GM21515 (cell line): ENCODE data around the gene ACOXL.

ENCODE experiments used
- ATAC-seq: cut with Tn5 transposase; IDR thresholded peaks from one replicate; pipeline ENCODE4 v1.9.1; 2021; ENCODE audit not compliant: unreplicated experiment

Gene ACOXL

DNA sequence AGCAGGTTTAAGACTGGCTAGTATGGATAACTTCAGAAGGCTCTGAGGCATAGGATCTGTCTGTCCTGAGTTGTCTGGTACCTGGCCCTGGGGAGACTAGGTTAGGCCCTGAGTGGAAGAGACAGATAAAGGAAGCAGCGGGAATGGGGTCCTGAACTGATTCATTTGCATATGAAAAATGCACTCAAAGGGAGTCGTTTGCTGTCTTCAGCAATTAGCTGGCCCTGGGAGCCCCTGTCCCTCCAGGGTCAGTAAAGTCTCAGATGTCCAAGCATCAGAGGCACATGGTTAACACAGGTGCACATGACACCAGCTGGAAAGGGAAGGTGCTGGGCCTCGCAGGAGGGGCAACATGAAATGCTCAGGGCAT is 172.4 kb downstream of the ACOXL start:
- no peak for ATAC-seq

DNA sequence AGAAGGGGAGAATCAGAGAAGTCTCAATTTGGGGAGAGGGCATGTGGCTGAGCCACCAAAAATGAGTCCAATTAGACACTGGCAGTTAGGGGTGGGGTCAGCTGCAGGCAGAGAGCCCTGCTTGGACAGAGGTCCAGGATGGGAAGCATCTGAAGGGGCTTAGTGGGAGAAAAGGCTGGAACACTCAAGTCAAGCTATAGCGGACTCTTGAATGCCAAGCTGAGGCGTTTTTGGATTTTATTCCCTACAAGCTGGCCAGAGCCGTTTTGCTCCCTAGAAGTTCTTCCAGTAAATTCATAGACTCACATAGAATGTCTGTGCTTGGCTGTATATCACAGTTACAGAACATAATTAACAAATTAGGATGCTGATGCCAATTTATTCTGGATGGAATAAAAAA is 172.8 kb downstream of the ACOXL start:
- ATAC-seq = no peak

DNA sequence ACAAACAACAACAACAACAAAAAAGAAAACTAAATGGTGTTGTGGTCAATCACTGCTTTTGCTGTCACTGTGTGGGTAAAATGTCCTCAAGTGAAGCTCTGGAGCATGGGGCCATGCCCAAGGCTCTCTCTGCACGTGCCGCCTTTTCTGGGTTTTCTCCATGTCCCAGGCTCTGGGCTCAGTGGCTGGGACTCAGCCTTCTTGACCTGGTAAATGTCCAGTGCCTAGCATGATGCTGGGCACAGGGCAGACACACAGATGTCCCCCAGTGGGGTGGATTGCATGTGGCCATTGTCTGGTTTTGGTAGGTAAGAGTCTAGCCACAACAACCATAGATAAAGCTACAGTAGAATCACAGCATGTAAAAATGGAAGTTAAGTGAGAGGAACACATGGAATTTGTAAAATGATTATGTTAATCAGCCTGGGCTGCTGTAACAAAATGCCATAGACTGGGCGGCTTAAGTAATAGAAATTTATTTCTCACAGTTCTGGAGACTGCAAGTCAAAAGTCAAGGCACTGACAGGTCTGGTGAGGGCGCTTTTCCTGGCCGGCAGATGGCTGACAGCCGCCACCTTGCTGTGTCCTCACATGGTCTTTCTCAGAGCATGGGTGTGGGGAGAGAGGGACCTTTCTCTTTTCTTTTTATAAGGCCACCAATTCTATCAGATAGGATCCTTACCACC is 174.4 kb downstream of the ACOXL start:
- ATAC-seq = no peak

DNA sequence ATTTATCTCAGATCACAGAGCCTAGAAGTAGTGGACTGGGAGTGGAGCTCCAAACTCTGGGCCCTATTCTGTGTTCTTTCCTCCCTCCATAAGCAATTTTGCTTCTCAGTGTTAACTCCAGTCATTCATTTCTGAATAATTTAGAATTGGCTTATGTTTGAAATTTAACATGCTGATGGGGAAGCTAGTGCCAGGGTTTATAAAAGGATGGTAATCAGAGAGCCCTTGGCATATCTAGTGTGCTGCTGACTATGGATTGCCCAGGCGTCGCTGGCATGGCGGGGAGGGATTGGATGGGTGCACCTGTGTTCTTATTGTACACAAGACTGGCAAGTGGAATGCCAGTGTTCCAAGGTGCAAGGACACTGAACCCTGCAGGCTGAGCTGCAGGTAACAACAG is 177.1 kb downstream of the ACOXL start:
- ATAC-seq = no peak

DNA sequence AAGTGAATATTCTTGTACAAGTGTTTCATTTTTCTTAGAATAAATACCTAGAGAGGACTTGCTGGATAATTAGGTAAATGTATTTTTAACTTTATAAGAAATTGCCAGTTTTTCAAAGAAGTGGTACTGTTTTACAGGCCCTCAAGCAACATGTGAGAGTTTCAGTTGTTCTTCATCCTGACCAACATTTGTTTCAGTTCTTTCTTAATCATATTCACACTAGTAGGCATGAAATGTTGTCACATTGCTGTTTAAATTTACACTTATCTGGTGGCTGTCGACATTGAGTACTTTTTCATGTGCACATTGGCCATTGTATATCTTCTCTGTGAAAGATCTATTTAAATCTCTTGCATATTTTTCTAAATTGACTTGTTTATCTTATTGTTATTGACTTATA is 178.1 kb downstream of the ACOXL start:
- no peak for ATAC-seq

DNA sequence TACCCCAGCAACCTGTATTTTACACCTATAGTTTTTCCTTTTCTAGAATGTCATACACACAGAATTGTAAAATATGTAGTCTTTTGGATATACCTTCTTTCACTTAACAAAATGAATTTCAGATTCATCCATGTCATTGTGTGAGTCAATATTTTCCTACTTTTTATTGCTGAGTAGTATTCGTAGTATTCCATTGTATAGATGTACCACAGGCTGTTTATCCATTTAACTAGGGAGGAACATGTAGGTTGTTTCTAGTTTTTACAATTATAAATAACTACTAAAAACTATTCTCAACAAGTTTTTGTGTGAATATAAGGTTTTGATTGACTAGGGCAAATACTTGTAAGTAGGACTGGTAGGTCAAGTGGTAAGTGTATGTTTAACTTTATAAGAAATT is 187.4 kb downstream of the ACOXL start:
- no peak for ATAC-seq

- ATAC-seq = no peak
Measured at GRCh38 chr2:110925479-110925878, 193.1 kb downstream of the ACOXL start.

DNA sequence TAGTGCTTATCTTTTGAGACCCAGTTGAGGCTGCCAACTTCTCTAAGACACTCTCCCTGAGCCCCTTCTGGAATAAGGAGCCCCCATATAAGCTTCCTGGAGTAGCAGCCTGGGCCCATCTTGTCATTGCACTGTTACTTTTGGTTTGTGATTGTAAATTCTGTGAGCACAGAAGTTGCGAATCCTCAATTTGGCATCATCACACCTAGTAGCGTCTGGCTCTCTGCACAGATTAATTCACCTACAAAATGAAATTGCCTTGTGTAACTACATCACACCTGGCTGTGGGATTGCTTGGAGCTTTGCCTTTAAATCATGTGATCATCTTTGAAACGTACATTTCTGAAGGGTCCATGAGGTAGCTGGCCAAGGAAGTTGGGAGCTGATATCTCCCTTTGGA is 195.2 kb downstream of the ACOXL start:
- no peak for ATAC-seq

- ATAC-seq = no peak
Measured at GRCh38 chr2:110929528-110929927, 197.2 kb downstream of the ACOXL start.

GRCh38 chr2:110931648-110932047 is 199.3 kb downstream of the ACOXL start:
- ATAC-seq = no peak

- no peak for ATAC-seq
Measured at GRCh38 chr2:110933420-110933819, 201.0 kb downstream of the ACOXL start.

- ATAC-seq = no peak
Measured at GRCh38 chr2:110934948-110935347, 202.6 kb downstream of the ACOXL start.

DNA sequence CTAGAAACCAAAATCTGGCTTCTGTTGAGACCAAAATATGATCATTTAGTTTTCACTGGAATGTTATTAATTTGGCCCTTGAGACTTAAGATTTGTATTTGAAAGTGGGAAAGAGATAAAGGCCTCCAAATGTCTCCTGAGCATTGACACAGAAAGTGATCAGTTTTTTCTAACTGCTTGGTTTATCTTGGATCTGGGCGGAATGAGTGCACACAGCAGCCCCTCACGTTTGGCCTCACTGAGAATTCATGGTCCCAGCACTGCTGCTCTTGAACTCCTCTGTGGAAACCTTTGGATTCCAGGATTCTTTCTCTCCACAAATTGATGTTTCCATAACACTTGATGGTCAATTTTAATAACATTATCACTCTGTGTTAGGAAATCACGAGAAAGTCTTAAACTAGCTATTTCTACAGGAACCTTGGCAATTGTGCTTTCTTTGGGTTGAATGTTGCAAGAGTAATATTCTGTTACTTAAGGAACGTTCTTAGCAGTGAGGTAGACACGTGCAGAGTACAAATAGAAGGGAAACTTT is 208.1 kb downstream of the ACOXL start:
- ATAC-seq = no peak

DNA sequence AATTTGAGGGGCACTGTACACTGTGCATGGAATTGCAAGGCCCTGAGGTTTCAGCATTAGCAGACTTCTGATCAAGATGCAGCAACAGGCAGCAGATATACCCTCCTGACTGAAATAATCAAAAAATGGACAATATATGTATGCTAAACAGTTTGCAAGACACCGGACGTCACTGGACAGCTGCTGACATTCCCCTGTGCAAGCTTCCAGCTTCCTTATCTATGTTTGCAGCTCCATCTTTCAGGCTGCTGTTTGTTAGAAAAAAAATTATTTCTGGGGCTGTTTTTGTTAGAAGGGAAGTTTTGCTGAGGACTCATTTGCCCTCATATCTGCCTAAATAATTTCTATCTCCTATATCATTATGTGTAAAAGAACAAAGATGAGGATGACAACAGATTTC is 208.9 kb downstream of the ACOXL start:
- ATAC-seq = no peak

DNA sequence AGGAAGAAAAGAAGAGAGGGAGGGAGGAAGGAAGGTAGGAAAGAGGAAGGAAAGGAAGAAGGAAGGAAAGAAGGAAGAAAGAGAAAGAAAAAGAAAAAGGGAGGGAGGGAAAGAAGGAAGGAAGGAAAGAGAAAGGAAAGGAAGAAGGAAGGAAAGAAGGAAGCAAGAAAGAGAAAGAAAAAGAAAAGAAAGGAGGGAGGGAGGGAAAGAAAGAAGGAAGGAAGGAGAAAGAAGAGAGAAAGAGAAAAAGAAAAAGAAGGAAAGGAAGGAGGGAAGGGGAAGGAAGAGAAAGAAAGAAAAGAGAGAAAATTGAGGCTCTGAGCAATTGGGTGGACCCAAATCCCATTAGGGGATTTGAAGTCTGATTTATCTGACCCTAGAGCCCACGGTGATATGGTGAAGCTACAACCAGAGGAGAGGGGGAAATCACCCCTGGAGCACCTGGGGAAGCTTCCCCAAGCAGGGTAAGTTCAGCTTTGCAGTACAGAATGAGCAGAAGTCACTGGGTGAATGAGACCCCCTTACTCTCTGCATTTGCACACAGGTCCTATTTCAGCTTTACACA is 210.8 kb downstream of the ACOXL start:
- ATAC-seq = no peak

DNA sequence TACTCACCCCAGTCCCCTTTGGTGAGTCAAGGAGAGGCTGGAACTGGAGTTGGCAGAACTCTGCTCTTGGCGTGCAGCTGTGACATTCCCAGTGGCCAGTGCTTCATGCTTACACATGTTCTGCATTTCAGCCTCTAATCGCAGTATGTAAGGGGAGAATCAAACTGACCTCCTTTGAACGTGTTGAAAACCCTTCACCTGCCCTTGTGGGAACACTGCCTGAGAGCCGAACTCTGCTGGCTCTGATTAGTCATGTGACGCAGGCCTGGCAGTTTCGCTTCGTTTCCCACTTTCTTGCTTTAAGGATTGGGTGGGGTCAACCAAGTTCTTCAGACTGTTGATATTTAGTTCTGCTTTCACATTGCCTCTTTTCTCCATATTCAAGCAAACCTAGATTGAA is 214.5 kb downstream of the ACOXL start:
- no peak for ATAC-seq

DNA sequence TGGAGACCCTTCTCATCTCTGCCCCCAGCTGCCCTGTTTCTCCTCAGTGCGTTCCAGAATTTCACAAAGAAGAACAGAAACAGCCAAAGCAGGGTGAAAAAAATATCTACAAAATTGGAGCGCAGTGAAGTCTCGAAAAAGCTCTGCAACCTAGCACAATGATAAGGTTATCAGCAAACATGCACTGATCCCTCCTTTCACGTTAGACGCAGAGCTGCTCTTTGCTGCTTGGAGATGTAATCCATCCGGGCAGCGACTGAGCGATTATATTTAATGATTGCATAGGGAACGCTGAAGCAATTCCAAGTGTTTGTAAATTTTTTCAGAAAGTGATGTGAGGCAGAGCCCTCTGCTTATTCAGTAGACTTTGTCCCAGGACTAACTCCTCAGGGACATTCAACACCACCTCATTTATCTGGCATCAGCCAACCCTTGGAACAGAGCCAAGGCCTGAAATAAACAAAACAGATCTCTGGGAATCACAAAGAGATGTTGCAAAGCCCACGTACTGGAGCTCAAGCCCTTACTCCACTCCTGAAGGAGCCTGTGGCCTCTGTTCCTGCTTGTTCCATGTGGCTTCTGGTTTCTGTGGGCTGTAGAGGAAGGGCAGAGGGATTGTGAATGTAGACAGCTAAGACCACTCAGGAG is 215.8 kb downstream of the ACOXL start:
- ATAC-seq = no peak

DNA sequence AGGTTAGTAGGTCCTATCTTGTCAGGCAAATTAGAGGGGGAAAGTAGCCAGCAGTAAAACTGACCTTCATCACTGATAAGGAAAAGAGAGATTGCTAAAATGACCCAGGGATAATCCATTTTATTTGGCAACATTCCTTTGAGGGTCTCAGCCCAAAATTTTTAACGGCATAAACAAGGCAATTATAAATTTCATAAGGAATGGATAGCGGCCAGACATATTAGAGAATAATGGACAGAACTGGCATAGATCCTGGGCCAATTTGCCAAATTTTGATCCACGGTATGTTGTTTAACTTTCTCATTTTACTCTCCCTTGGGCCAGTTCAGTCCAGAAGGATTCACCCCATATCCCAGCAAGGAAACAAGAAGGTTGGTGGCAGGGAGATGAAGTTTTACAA is 217.9 kb downstream of the ACOXL start:
- no peak for ATAC-seq

DNA sequence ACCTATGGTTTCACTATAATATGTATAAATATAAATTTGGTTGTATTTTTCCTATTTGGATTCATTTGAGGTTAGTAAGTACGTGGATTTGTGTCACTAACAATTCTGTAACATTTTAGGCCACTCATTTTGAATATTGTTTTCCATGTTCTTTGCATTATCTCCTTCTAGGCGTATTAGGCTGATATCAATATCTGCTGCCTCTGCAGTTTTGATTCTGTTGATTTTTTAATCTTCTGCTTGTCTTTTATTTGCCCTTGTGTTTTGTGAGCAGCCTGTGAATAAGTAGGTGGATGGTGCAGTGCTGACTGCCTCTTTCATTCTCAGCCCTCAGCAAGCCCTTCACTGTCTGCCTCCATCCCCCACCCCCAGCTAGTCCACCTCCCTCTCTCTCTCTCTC is 222.7 kb downstream of the ACOXL start:
- no peak for ATAC-seq

- ATAC-seq = no peak
Measured at GRCh38 chr2:110955556-110955955, 223.2 kb downstream of the ACOXL start.

- ATAC-seq = no peak
Measured at GRCh38 chr2:110957293-110957692, 224.9 kb downstream of the ACOXL start.

- no peak for ATAC-seq
Measured at GRCh38 chr2:110958346-110959119, 226.2 kb downstream of the ACOXL start.
